B cell (primary cell): ENCODE results near the gene HES6. TPM values are rescaled to one million over a fixed set of nuclear protein-coding genes. Genes with fewer than 3 reads are reported as not detected.

Experiments used
- ATAC-seq: fragments of 200-7000 bp; cut with Tn5 transposase; one replicate; pipeline ENCODE4 v1.10.0; 2021; ENCODE audit warnings: low read depth, mild to moderate bottlenecking, moderate number of reproducible peaks, moderate library complexity
- CTCF ChIA-PET: fragments of 350-600 bp; sonication (Branson Sonifier 250); formaldehyde crosslinking; loops from one replicate; lab custom pipeline; 2021; ENCODE audit warnings: antibody characterized with exemption, inconsistent platforms; lab: Charles Lee
- POLR2A ChIA-PET: fragments of 350-600 bp; sonication (Branson Sonifier 250); formaldehyde crosslinking; loops from one replicate; lab custom pipeline; 2021; ENCODE audit warnings: antibody characterized with exemption; lab: Charles Lee
- DNase-seq: peaks from one replicate; pipeline ENCODE4 v3.0.0; 2013
- H2AFZ ChIP-seq: 2 replicates; pipeline ENCODE4 v1.6.1; 2012; ENCODE audit warnings: mild to moderate bottlenecking, low read depth, low read length; ENCODE audit not compliant: insufficient read depth, poor library complexity, severe bottlenecking
- H3K27ac ChIP-seq, 2 donors: 1 replicate in 1 of 2; 2 replicates in 1 of 2; pipeline ENCODE4 v1.5.1; 2012 to 2013; ENCODE audit warnings: low read length in 2 of 2, mild to moderate bottlenecking in 2 of 2, moderate library complexity in 1 of 2
- H3K27me3 ChIP-seq, 4 experiments: fragments of 200-600 bp in 1 of 4; sonication (generic) in 1 of 4; replicated peaks in 1 of 4; 1 replicate in 2 of 4; 2 replicates in 2 of 4; pipeline versions ENCODE4 v1.6.1 to v1.7.0; 2013 to 2016; ENCODE audit warnings: low read length in 3 of 4, mild to moderate bottlenecking in 2 of 4, mixed read lengths in 1 of 4, moderate library complexity in 1 of 4; ENCODE audit not compliant: insufficient read depth in 4 of 4, control insufficient read depth in 3 of 4; ENCODE audit errors: control extremely low read depth in 1 of 4
- H3K36me3 ChIP-seq, 2 experiments: replicated peaks in 1 of 2; 1 replicate in 1 of 2; 2 replicates in 1 of 2; pipeline versions ENCODE4 v1.6.1 to v1.7.1; 2013; ENCODE audit warnings: low read length in 1 of 2; ENCODE audit not compliant: insufficient read depth in 2 of 2, control insufficient read depth in 1 of 2; ENCODE audit errors: control extremely low read depth in 1 of 2, extremely low read depth in 1 of 2
- H3K4me1 ChIP-seq, 2 donors: fragments of 200-600 bp in 1 of 2; sonication (generic) in 1 of 2; 1 replicate in 1 of 2; 2 replicates in 1 of 2; pipeline versions ENCODE4 v1.5.1 to v1.6.1; 2013 to 2017; ENCODE audit warnings: low read length in 2 of 2; ENCODE audit not compliant: control insufficient read depth in 2 of 2, insufficient read depth in 2 of 2
- H3K4me2 ChIP-seq: replicated peaks from 2 replicates; pipeline ENCODE3; 2012; ENCODE audit warnings: mild to moderate bottlenecking, low read depth, low read length; ENCODE audit not compliant: poor library complexity, severe bottlenecking
- H3K4me3 ChIP-seq, 5 experiments: fragments of 200-600 bp in 1 of 5; sonication (generic) in 1 of 5; 1 replicate in 3 of 5; 2 replicates in 2 of 5; pipeline versions ENCODE4 v1.5.1 to v1.7.0; 2011 to 2016; ENCODE audit warnings: low read length in 4 of 5, mild to moderate bottlenecking in 4 of 5, low read depth in 2 of 5, control low read depth in 1 of 5, moderate library complexity in 1 of 5; ENCODE audit not compliant: insufficient read depth in 1 of 5; ENCODE audit errors: control extremely low read depth in 1 of 5, extremely low read depth in 1 of 5
- H3K79me2 ChIP-seq: fragments of 200-600 bp; sonication (generic); one replicate; pipeline ENCODE4 v1.6.0; 2016; ENCODE audit warnings: low read length; ENCODE audit not compliant: control insufficient read depth, insufficient read depth
- H3K9ac ChIP-seq: fragments of 200-600 bp; sonication (generic); 2 replicates; pipeline ENCODE4 v1.6.1; 2017; ENCODE audit warnings: mild to moderate bottlenecking, low read length, moderate library complexity
- H3K9me3 ChIP-seq, 3 donors: one replicate each; pipeline versions ENCODE4 v1.6.1 to v1.7.1; 2013; ENCODE audit warnings: low read length in 2 of 3; ENCODE audit not compliant: control insufficient read depth in 2 of 3, insufficient read depth in 1 of 3; ENCODE audit errors: control extremely low read depth in 1 of 3
- H4K20me1 ChIP-seq: 2 replicates; pipeline ENCODE4 v1.6.0; 2012; ENCODE audit warnings: mild to moderate bottlenecking, low read length; ENCODE audit not compliant: insufficient read depth, control insufficient read depth, poor library complexity, severe bottlenecking
- H3K27ac Mint-ChIP-seq: one replicate; pipeline ENCODE4 v1.8.0; 2021; ENCODE audit warnings: mixed read lengths
- H3K27me3 Mint-ChIP-seq: one replicate; pipeline ENCODE4 v1.8.0; 2021; ENCODE audit warnings: mixed read lengths
- H3K4me1 Mint-ChIP-seq: one replicate; pipeline ENCODE4 v1.8.0; 2021; ENCODE audit warnings: mixed read lengths
- H3K4me3 Mint-ChIP-seq: one replicate; pipeline ENCODE4 v1.8.0; 2021; ENCODE audit warnings: mixed read lengths
- H3K9me3 Mint-ChIP-seq: one replicate; pipeline ENCODE4 v1.8.0; 2022; ENCODE audit warnings: mixed read lengths; ENCODE audit not compliant: insufficient read depth
- EZH2 ChIP-seq: IDR thresholded peaks from 2 replicates; pipeline ENCODE4 v1.6.1; 2012; ENCODE audit warnings: borderline replicate concordance, low read depth, mild to moderate bottlenecking, moderate library complexity, low read length; ENCODE audit not compliant: insufficient read depth, poor library complexity, severe bottlenecking
- WGBS: methylation state at CpG from one replicate; pipeline ENCODE4 v1.1.5; 2013; ENCODE audit warnings: missing lambda C conversion rate; ENCODE audit not compliant: insufficient coverage; 5-methylcytosine and 5-hydroxymethylcytosine counted together
- intact Hi-C: fragments of 100-400 bp; cut with micrococcal nuclease; formaldehyde crosslinking; loops from one replicate; pipeline ENCODE4 v1.10.0; 2022
- polyA plus RNA-seq: library from polyadenylated mRNA; depleted of rRNA; stranded (reverse); fragments of >200 nt; gene quantifications from 2 replicates; pipeline ENCODE4 v1.2.3, GENCODE V29; 2012
- total RNA-seq, 2 donors: library from RNA; stranded (reverse); fragments of 120-200 nt in 1 of 2; gene quantifications; 1 replicate in 1 of 2; 2 replicates in 1 of 2; pipeline versions ENCODE4 v1.2.3 to v1.2.4, GENCODE V29; 2013 to 2022
- TF ChIP-seq, protein P1 (sequence below): fragments of 200-600 bp; IDR thresholded peaks from one replicate; pipeline ENCODE4 v1.8.0; 2022; ENCODE audit warnings: antibody characterized with exemption, mild to moderate bottlenecking

HES6 gene
- total and polyA plus RNA-seq, 2 donors (not counting 1 experiment from before 2014, with no cell fraction given), result 6.5 to 14.3 TPM

DNA sequence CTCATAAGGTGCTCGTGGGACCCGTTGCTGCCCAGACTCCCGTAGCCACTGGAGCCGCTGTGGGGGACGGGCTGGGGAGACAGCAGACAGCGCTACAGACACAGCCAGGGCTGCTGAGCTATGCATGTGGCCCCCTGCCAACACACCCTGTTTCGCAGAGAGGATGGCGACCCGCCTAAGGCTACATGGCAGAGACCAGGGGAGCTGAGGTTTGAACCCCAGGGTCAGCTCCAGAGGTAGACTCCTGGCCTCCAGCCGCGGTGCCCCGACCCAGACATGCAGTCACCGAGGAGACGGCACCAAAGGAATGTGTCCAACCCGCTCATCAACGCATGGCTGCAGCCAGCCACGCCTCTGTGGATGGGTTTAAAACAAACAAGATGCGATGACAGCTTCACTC lies 21.0 kb upstream of the HES6 start:
- Histone ChIP-seq H3K27ac (no peak overlapping the region), H4K20me1 (no peaks in the 10 kb centered on the region), H3K9ac (no peak overlapping the region), H3K4me3 (no peak overlapping the region), H3K79me2 (no peaks in the 10 kb centered on the region), H3K9me3 (no peaks in the 10 kb centered on the region), H3K4me2 (no peak overlapping the region), H3K27me3 (no peaks in the 10 kb centered on the region), H3K36me3 (peaks cover 0 to 44% of the 10 kb centered on the region in 2 experiments), H2AFZ (no peak overlapping the region), H3K4me1 (peaks cover 0 to 4% of the 10 kb centered on the region in 2 donors)
- no peaks in the 10 kb centered on the region for H3K27me3 Mint-ChIP-seq
- DNase-seq (no peak), ATAC-seq (no peak)
- H3K9me3 Mint-ChIP-seq, result no peaks in the 10 kb centered on the region
- H3K4me1 Mint-ChIP-seq, result peaks cover 1% of the 10 kb centered on the region
- POLR2A ChIA-PET, result no interaction called here
- intact Hi-C loops, result loop anchor here (5.0 kb wide), 1 partner anchor 339 kb away; no protein-coding TSS in a partner anchor
- TF ChIP-seq, protein P1, sequence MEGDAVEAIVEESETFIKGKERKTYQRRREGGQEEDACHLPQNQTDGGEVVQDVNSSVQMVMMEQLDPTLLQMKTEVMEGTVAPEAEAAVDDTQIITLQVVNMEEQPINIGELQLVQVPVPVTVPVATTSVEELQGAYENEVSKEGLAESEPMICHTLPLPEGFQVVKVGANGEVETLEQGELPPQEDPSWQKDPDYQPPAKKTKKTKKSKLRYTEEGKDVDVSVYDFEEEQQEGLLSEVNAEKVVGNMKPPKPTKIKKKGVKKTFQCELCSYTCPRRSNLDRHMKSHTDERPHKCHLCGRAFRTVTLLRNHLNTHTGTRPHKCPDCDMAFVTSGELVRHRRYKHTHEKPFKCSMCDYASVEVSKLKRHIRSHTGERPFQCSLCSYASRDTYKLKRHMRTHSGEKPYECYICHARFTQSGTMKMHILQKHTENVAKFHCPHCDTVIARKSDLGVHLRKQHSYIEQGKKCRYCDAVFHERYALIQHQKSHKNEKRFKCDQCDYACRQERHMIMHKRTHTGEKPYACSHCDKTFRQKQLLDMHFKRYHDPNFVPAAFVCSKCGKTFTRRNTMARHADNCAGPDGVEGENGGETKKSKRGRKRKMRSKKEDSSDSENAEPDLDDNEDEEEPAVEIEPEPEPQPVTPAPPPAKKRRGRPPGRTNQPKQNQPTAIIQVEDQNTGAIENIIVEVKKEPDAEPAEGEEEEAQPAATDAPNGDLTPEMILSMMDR, result no peak
- TF ChIP-seq EZH2, result no peak
- H3K4me3 Mint-ChIP-seq, result no peak overlapping the region
- H3K27ac Mint-ChIP-seq, result no peak overlapping the region
- WGBS, result 98% methylated on average over 18 of the region's 18 CpGs
- CTCF ChIA-PET, result interaction anchor here (0.9 to 4.9 kb wide), 2 partner anchors 11 to 403 kb away, joined by 3 to 46 read pairs; partner anchors contain the start of gene RAMP1

DNA sequence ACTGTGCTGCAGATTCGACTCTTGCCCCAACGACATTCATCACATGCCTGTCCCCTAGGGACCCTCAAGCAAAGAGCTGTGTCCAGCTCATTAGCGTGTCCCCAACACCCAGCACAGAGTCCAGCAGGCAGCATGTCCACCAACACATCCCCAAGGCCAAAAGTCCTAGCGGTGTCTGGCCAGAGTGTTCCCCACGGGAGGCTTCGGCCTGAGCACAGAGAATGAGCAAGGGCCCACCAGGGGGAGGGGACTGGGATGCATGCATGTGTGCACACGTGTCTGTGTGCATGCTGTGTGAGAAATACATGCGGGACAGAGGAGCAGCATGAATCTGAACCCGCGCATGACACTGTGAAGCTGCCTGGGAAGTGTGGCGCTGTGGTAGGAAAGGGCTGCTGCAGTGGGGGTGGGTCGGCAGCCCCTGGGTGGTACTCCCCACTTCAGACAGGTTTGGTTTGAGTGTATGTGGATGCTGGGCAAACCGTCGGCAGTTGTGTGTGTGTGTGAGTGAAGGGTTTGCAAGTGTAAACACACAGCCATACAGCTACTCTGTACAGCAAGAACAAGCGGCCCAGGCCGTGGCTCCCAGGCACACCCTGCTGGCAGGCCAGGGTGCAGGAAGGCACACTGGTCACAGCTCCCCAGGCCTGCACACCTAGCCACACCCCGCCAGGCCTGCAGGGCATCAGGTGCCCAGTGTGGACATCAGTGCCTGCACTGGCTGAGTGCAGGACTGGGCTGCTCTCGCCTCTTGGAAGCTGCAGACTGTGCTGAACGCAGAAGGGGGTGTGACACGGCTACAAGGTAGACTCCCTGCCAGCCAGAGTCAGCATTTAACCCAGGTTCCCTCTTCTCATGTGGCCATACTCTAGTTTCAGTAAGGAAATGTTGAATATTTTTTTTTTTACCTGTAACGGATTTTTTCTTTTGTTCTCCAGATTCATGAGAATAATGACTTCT lies 19.5 kb upstream of the HES6 start:
- TF ChIP-seq, protein P1, result no peak
- no peak for TF ChIP-seq EZH2
- Histone ChIP-seq H3K36me3 (peaks cover 0 to 46% of the 10 kb centered on the region in 2 experiments), H3K27me3 (no peaks in the 10 kb centered on the region), H3K4me1 (peaks cover 0 to 4% of the 10 kb centered on the region in 2 donors), H3K9me3 (no peaks in the 10 kb centered on the region), H2AFZ (no peak overlapping the region), H3K4me3 (no peak overlapping the region), H3K27ac (no peak overlapping the region), H3K79me2 (no peaks in the 10 kb centered on the region), H3K4me2 (no peak overlapping the region), H4K20me1 (no peaks in the 10 kb centered on the region), H3K9ac (no peak overlapping the region)
- intact Hi-C loops, result loop anchor here (5.0 kb wide), 2 partner anchors 337 to 528 kb away; no protein-coding TSS in a partner anchor
- H3K27ac Mint-ChIP-seq, result no peak overlapping the region
- 98% methylated on average over 16 of the region's 21 CpGs for WGBS
- no peaks in the 10 kb centered on the region for H3K9me3 Mint-ChIP-seq
- CTCF ChIA-PET, result interaction anchor here (0.9 kb wide), 1 partner anchor 27 kb away, joined by 3 read pairs; no protein-coding TSS in a partner anchor
- H3K27me3 Mint-ChIP-seq, result no peaks in the 10 kb centered on the region
- H3K4me3 Mint-ChIP-seq, result no peak overlapping the region
- no peak for ATAC-seq
- DNase-seq, result no peak
- POLR2A ChIA-PET, result no interaction called here
- peaks cover 1% of the 10 kb centered on the region for H3K4me1 Mint-ChIP-seq
